MCF 10A (cell line): ENCODE measurements around the gene AKT1S1. TPM values are rescaled to one million over a fixed set of nuclear protein-coding genes. Genes with fewer than 3 reads are reported as not detected.

Experiments
- BruUV-seq: library from RNA; stranded (reverse); fragments of 400-500 nt; replicated peaks from 2 replicates; lab custom pipeline; 2021; lab: Mats Ljungman, UMichigan
- CTCF ChIA-PET: fragments of 300-600 bp; sonication (Branson Sonifier 250); formaldehyde crosslinking; extraction: SDS; loops from one replicate; lab custom pipeline; 2021; ENCODE audit warnings: antibody characterized with exemption, inconsistent platforms; lab: Yijun Ruan, JAX
- POLR2A ChIA-PET: fragments of 300-600, 350-650 bp; sonication (Branson Sonifier 250); formaldehyde crosslinking; extraction: SDS; loops from one replicate; lab custom pipeline; 2020; ENCODE audit warnings: antibody characterized with exemption, inconsistent platforms; lab: Yijun Ruan, JAX
- DNase-seq: peaks from one replicate; pipeline ENCODE4 v3.0.0-alpha.2; 2018; ENCODE audit not compliant: unreplicated experiment
- H3K27ac Mint-ChIP-seq: one replicate; pipeline ENCODE4 v1.8.0; 2022; ENCODE audit warnings: mild to moderate bottlenecking, low read depth, mixed read lengths; ENCODE audit not compliant: unreplicated experiment
- H3K27me3 Mint-ChIP-seq: one replicate; pipeline ENCODE4 v1.8.0; 2022; ENCODE audit warnings: mixed read lengths; ENCODE audit not compliant: insufficient read depth, unreplicated experiment
- H3K36me3 Mint-ChIP-seq: one replicate; pipeline ENCODE4 v1.8.0; 2022; ENCODE audit warnings: mild to moderate bottlenecking, moderate library complexity, mixed read lengths; ENCODE audit not compliant: insufficient read depth, unreplicated experiment
- H3K4me1 Mint-ChIP-seq: one replicate; pipeline ENCODE4 v1.8.0; 2022; ENCODE audit warnings: mixed read lengths; ENCODE audit not compliant: insufficient read depth, unreplicated experiment
- H3K4me3 Mint-ChIP-seq: one replicate; pipeline ENCODE4 v1.8.0; 2022; ENCODE audit warnings: mild to moderate bottlenecking, moderate library complexity, mixed read lengths; ENCODE audit not compliant: unreplicated experiment
- H3K9me3 Mint-ChIP-seq: one replicate; pipeline ENCODE4 v1.8.0; 2022; ENCODE audit warnings: mixed read lengths; ENCODE audit not compliant: unreplicated experiment
- intact Hi-C: fragments of 100-400 bp; cut with micrococcal nuclease; formaldehyde crosslinking; loops from 2 replicates; pipeline ENCODE4 v1.14.1; 2022
- total RNA-seq: library from RNA; stranded (reverse); gene quantifications from 2 replicates; pipeline ENCODE4 v1.2.3, GENCODE V29; 2022
- TF ChIP-seq, protein P1 (sequence below): fragments of 200-600 bp; IDR thresholded peaks from one replicate; pipeline ENCODE4 v1.8.0; 2022; ENCODE audit warnings: antibody characterized with exemption, mild to moderate bottlenecking; ENCODE audit not compliant: unreplicated experiment

Gene AKT1S1
- total RNA-seq, 1 experiment from 2014 or later = 74.7 TPM

- peaks cover 59% of the 10 kb centered on the region for H3K36me3 Mint-ChIP-seq
- no TSS peak for BruUV-seq
- DNase-seq = no peak
- no peak overlapping the region for H3K27ac Mint-ChIP-seq
- no peaks in the 10 kb centered on the region for H3K4me1 Mint-ChIP-seq
- CTCF ChIA-PET = no interaction called here
- TF ChIP-seq, protein P1, sequence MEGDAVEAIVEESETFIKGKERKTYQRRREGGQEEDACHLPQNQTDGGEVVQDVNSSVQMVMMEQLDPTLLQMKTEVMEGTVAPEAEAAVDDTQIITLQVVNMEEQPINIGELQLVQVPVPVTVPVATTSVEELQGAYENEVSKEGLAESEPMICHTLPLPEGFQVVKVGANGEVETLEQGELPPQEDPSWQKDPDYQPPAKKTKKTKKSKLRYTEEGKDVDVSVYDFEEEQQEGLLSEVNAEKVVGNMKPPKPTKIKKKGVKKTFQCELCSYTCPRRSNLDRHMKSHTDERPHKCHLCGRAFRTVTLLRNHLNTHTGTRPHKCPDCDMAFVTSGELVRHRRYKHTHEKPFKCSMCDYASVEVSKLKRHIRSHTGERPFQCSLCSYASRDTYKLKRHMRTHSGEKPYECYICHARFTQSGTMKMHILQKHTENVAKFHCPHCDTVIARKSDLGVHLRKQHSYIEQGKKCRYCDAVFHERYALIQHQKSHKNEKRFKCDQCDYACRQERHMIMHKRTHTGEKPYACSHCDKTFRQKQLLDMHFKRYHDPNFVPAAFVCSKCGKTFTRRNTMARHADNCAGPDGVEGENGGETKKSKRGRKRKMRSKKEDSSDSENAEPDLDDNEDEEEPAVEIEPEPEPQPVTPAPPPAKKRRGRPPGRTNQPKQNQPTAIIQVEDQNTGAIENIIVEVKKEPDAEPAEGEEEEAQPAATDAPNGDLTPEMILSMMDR = no peak
- no peak overlapping the region for H3K4me3 Mint-ChIP-seq
- intact Hi-C loops = no loop called here
- POLR2A ChIA-PET = no interaction called here
- no peaks in the 10 kb centered on the region for H3K27me3 Mint-ChIP-seq
- no peaks in the 10 kb centered on the region for H3K9me3 Mint-ChIP-seq
These were observed 45.6 kb downstream of the AKT1S1 start for GRCh38 chr19:49831592-49831991.

DNA sequence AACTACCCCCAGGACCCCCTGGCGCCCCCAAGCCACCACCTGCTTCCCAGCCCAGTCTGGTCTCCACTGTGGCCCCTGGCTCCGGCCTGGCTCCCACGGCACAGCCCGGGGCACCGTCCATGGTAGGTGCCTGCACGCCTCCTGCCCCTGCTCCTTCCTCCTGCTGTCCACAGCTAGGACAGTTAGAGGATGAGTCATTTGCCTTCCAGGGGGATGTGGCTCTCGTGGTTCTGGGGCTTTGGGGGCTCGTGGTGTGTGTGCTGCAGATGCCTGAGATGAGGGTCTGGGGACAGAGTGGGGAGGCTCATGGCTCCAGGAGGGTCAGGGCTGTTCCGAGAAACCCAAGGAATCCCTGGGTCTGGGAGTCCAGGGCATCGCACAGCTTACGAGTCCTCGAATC is 46.4 kb downstream of the AKT1S1 start:
- CTCF ChIA-PET = interaction anchor here (1.1 kb wide), 1 partner anchor 12 kb away, joined by 3 read pairs; no protein-coding TSS in a partner anchor
- TF ChIP-seq, protein P1 = no peak
- intact Hi-C loops = no loop called here

GRCh38 chr19:49829721-49830120 is 47.4 kb downstream of the AKT1S1 start:
- ChIA-PET CTCF (interaction anchor here (0.5 to 1.1 kb wide), 2 partner anchors 11 to 32 kb away, joined by 3 read pairs; no protein-coding TSS in a partner anchor), POLR2A (interaction anchor here (0.8 kb wide), 1 partner anchor 64 kb away, joined by 6 read pairs; no protein-coding TSS in a partner anchor)
- Mint-ChIP-seq H3K4me1 (no peaks in the 10 kb centered on the region), H3K4me3 (no peak overlapping the region), H3K27me3 (no peaks in the 10 kb centered on the region), H3K36me3 (peaks cover 47% of the 10 kb centered on the region), H3K9me3 (no peaks in the 10 kb centered on the region), H3K27ac (no peak overlapping the region)
- BruUV-seq = no TSS peak
- TF ChIP-seq, protein P1 = no peak
- intact Hi-C loops = no loop called here
- DNase-seq = no peak

More for the DNA sequence above, 46.4 kb downstream of the AKT1S1 start:
- no peak for DNase-seq
- Mint-ChIP-seq H3K27ac (no peak overlapping the region), H3K36me3 (peaks cover 57% of the 10 kb centered on the region), H3K4me3 (no peak overlapping the region), H3K27me3 (no peaks in the 10 kb centered on the region), H3K9me3 (no peaks in the 10 kb centered on the region), H3K4me1 (no peaks in the 10 kb centered on the region)
- POLR2A ChIA-PET = no interaction called here
- no TSS peak for BruUV-seq

GRCh38 chr19:49829200-49829599 is 48.0 kb downstream of the AKT1S1 start:
- BruUV-seq = no TSS peak
- H3K36me3 Mint-ChIP-seq = peaks cover 44% of the 10 kb centered on the region

More at GRCh38 chr19:49829200-49829599, 48.0 kb downstream of the AKT1S1 start:
- TF ChIP-seq, protein P1 = no peak
- DNase-seq = no peak
- Mint-ChIP-seq H3K4me1 (no peaks in the 10 kb centered on the region), H3K27ac (no peak overlapping the region), H3K27me3 (no peaks in the 10 kb centered on the region), H3K4me3 (no peak overlapping the region), H3K9me3 (no peaks in the 10 kb centered on the region)
- intact Hi-C loops = no loop called here
- POLR2A ChIA-PET = interaction anchor here (0.8 kb wide), 1 partner anchor 63 kb away, joined by 6 read pairs; no protein-coding TSS in a partner anchor
- CTCF ChIA-PET = no interaction called here
